HUDEP-2 (cell line): ENCODE data around the gene ZCCHC10.

Experiments
- DNase-seq, 76 experiments: peaks; one replicate each; lab custom pipeline; 2025; ENCODE audit not compliant: unreplicated experiment in 76 of 76; lab: John Stamatoyannopoulos, UW

Gene ZCCHC10

GRCh38 chr5:133025804-133026663 is at the start of gene ZCCHC10:
Gene ZCCHC10, minus strand, starts transcription at chr5:133026549. Its CDS starts 12 bp downstream, at chr5:133026537.
- peak in 75 of 76 experiments; percentile 21 to 91 (median 80) for DNase-seq

- no peak for DNase-seq
Measured at GRCh38 chr5:133075572-133076536, 49.5 kb upstream of the ZCCHC10 start.

- no peak for DNase-seq
Measured at GRCh38 chr5:133072021-133072420, 45.7 kb upstream of the ZCCHC10 start.

GRCh38 chr5:133066045-133066444 is 39.7 kb upstream of the ZCCHC10 start:
- no peak for DNase-seq

GRCh38 chr5:133065471-133065870 is 39.1 kb upstream of the ZCCHC10 start:
- no peak for DNase-seq

- no peak for DNase-seq
Measured at GRCh38 chr5:133063965-133064364, 37.6 kb upstream of the ZCCHC10 start.

- DNase-seq = no peak
Measured at GRCh38 chr5:133062276-133062675, 35.9 kb upstream of the ZCCHC10 start.

- no peak for DNase-seq
Measured at GRCh38 chr5:133059621-133060020, 33.3 kb upstream of the ZCCHC10 start.

- no peak for DNase-seq
Measured at GRCh38 chr5:133056891-133057290, 30.5 kb upstream of the ZCCHC10 start.

- no peak for DNase-seq
Measured at GRCh38 chr5:133054697-133055471, 28.5 kb upstream of the ZCCHC10 start.

GRCh38 chr5:133053448-133053847 is 27.1 kb upstream of the ZCCHC10 start:
- no peak for DNase-seq

- DNase-seq = peak in 69 of 76 experiments; percentile 4 to 70 (median 45)
Measured at GRCh38 chr5:133052317-133053175, 26.2 kb upstream of the ZCCHC10 start.

- peak; percentile 36 to 98 (median 93) for DNase-seq
Measured at GRCh38 chr5:133051542-133052316, 25.4 kb upstream of the ZCCHC10 start, which contains the start of gene HSPA4. Gene HSPA4, plus strand, starts transcription at chr5:133052013. Its CDS starts 238 bp downstream, at chr5:133052251.

GRCh38 chr5:133051061-133051541 is 24.8 kb upstream of the ZCCHC10 start:
- DNase-seq = peak in 7 of 76 experiments; percentile 29 to 61 (median 33)

GRCh38 chr5:133050521-133050920 is 24.2 kb upstream of the ZCCHC10 start:
- no peak for DNase-seq

GRCh38 chr5:133049726-133050048 is 23.3 kb upstream of the ZCCHC10 start:
- no peak for DNase-seq

GRCh38 chr5:133048993-133049725 is 22.8 kb upstream of the ZCCHC10 start:
- no peak for DNase-seq

- DNase-seq = no peak
Measured at GRCh38 chr5:133047404-133047803, 21.1 kb upstream of the ZCCHC10 start.
